Thoracic aorta (tissue), 2 donors: ENCODE data around the gene LDLRAD2. TPM values are rescaled to one million over a fixed set of nuclear protein-coding genes. Genes with fewer than 3 reads are reported as not detected.
"Not testable (repeated sequence)": the region's sequence is repeated elsewhere in the genome, so short reads cannot be mapped to it uniquely, and the experiment has no call there.

Source experiments
- ATAC-seq: fragments of 150-250 bp; one replicate; pipeline ENCODE4 v1.8.0; 2017; ENCODE audit warnings: low read depth; ENCODE audit not compliant: insufficient number of reproducible peaks, low FRiP score
- DNase-seq: peaks from one replicate; pipeline ENCODE4 v3.0.0-alpha.2; 2020; ENCODE audit warnings: low spot score
- H3K27ac ChIP-seq, 2 donors: fragments of 200-600 bp; sonication (generic); 1 replicate in 1 of 2; 2 replicates in 1 of 2; pipeline ENCODE4 v1.5.1; 2016; ENCODE audit warnings: mild to moderate bottlenecking in 2 of 2, moderate library complexity in 2 of 2
- H3K27me3 ChIP-seq: fragments of 200-600 bp; sonication (generic); replicated peaks from 2 replicates; pipeline ENCODE4 v1.6.0; 2016; ENCODE audit warnings: mild to moderate bottlenecking; ENCODE audit not compliant: insufficient read depth
- H3K36me3 ChIP-seq: fragments of 200-600 bp; sonication (generic); one replicate; pipeline ENCODE4 v1.5.1; 2016
- H3K4me1 ChIP-seq, 2 donors: fragments of 200-600 bp; sonication (generic); 1 replicate in 1 of 2; 2 replicates in 1 of 2; pipeline versions ENCODE4 v1.5.1 to v1.6.0; 2016; ENCODE audit warnings: low read depth in 2 of 2, mild to moderate bottlenecking in 1 of 2; ENCODE audit not compliant: control insufficient read depth in 1 of 2
- H3K4me3 ChIP-seq: fragments of 200-600 bp; sonication (generic); 2 replicates; pipeline ENCODE4 v1.5.1; 2016; ENCODE audit warnings: mild to moderate bottlenecking
- H3K9me3 ChIP-seq: fragments of 200-600 bp; sonication (generic); 2 replicates; pipeline ENCODE4 v1.5.1; 2016
- CTCF ChIP-seq: fragments of 200-600 bp; sonication (generic); IDR thresholded peaks from one replicate; pipeline ENCODE4 v1.5.1; 2019; ENCODE audit warnings: antibody characterized with exemption
- total RNA-seq, 2 donors: library from RNA; depleted of rRNA; stranded (reverse); fragments of >200 nt; gene quantifications; one replicate each; pipeline versions ENCODE4 v1.1.0 to v1.2.3, GENCODE V29; 2016

LDLRAD2 gene
- total RNA-seq, 2 donors from 2014 or later: 0.27 TPM; not detected in 1

GRCh38 chr1:21823206-21823979, 11.3 kb downstream of the LDLRAD2 start:
- TF ChIP-seq CTCF: no peak
- Histone ChIP-seq H3K4me1 (no peaks in the 10 kb centered on the region), H3K27ac (no peak overlapping the region), H3K36me3 (peaks cover 60% of the 10 kb centered on the region), H3K4me3 (no peak overlapping the region), H3K27me3 (no peaks in the 10 kb centered on the region), H3K9me3 (no peaks in the 10 kb centered on the region)
- DNase-seq: no peak
- no peak for ATAC-seq

- no peak for TF ChIP-seq CTCF
- H3K9me3 ChIP-seq: no peaks in the 10 kb centered on the region
- no peaks in the 10 kb centered on the region for H3K27me3 ChIP-seq
- ATAC-seq (no peak), DNase-seq (no peak)
- H3K27ac ChIP-seq: no peak overlapping the region
- peaks cover 65% of the 10 kb centered on the region for H3K36me3 ChIP-seq
- no peak overlapping the region for H3K4me3 ChIP-seq
- no peaks in the 10 kb centered on the region for H3K4me1 ChIP-seq
These were observed 12.1 kb downstream of the LDLRAD2 start for GRCh38 chr1:21823980-21824702.

DNA sequence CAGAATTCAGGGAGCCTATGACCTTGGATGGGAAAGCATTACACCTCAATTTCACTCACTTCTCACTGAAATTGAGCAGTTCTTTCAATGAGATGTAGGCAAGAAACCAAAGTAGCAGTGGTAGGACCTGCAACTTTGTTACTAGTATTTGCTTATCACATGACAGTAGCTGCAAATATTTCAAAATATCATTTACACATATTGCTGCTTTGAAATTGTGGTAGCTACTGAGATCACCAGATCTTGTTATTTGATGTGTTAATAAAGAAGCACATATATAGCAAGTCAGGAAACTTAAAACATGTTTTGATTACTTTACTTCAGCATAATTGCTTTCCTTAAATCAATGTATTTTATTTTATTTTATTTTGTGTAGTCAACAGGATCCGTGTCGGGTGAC, 12.9 kb downstream of the LDLRAD2 start:
- DNase-seq (no peak), ATAC-seq (no peak)
- H3K27ac ChIP-seq: no peak overlapping the region
- no peak for TF ChIP-seq CTCF
- H3K4me1 ChIP-seq: no peaks in the 10 kb centered on the region
- H3K36me3 ChIP-seq: peaks cover 73% of the 10 kb centered on the region
- H3K4me3 ChIP-seq: no peak overlapping the region
- H3K27me3 ChIP-seq: no peaks in the 10 kb centered on the region
- no peaks in the 10 kb centered on the region for H3K9me3 ChIP-seq

DNA sequence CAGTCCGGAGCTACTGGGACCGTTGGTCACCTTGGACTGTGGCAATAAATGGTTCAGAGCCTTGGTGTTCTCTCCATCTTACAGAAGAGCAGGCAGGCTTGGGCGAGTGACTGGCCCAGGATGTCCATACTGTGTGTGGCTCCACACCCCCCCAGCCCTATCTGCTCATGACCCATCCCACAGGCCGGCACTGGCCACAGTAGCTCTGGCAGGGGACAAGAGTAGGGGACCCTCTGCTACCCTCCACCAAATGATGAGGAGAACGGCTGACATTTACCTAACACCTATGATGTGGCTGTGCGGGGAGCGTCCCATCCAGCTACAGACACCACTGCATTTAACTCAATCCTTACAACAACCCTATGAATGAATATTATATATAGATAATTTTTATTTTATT, 13.3 kb downstream of the LDLRAD2 start:
- Histone ChIP-seq H3K36me3 (peaks cover 77% of the 10 kb centered on the region), H3K4me3 (no peak overlapping the region)
- no peak for DNase-seq

GRCh38 chr1:21826694-21827093, 14.6 kb downstream of the LDLRAD2 start:
- not testable (repeated sequence) for H3K27ac ChIP-seq, H3K9me3 ChIP-seq, H3K27me3 ChIP-seq, H3K4me3 ChIP-seq, DNase-seq, H3K4me1 ChIP-seq, ATAC-seq
- peaks cover 82% of the 10 kb centered on the region for H3K36me3 ChIP-seq

More for the DNA sequence above, 13.3 kb downstream of the LDLRAD2 start:
- no peak for TF ChIP-seq CTCF
- ATAC-seq: no peak
- no peak overlapping the region for H3K27ac ChIP-seq
- H3K27me3 ChIP-seq: no peaks in the 10 kb centered on the region
- H3K4me1 ChIP-seq: no peaks in the 10 kb centered on the region
- H3K9me3 ChIP-seq: no peaks in the 10 kb centered on the region
